Mesenchymal stem cell (in vitro differentiated cells and primary cell): ENCODE measurements around the gene SH3TC1.
A peak's percentile ranks its signal among the peaks of the same experiment; 100 is the strongest.

Source experiments
- DNase-seq: peaks from one replicate; pipeline ENCODE4 v3.0.0-alpha.2; 2013
- H2AFZ ChIP-seq: one replicate; pipeline ENCODE4 v1.6.1; 2013; ENCODE audit warnings: low read depth, mild to moderate bottlenecking, control low read depth, inconsistent platforms, low read length, moderate library complexity
- H2AK5ac ChIP-seq: 2 replicates; pipeline ENCODE4 v1.6.1; 2013; ENCODE audit warnings: low read length, moderate library complexity, mild to moderate bottlenecking, inconsistent platforms; ENCODE audit not compliant: severe bottlenecking
- H2BK120ac ChIP-seq: one replicate; pipeline ENCODE4 v1.6.1; 2013; ENCODE audit warnings: low read depth, mild to moderate bottlenecking, inconsistent platforms, low read length, moderate library complexity
- H2BK12ac ChIP-seq, 2 experiments: one replicate each; pipeline ENCODE4 v1.6.1; 2013; ENCODE audit warnings: inconsistent platforms in 2 of 2, low read length in 2 of 2, mild to moderate bottlenecking in 2 of 2, moderate library complexity in 2 of 2, control low read depth in 1 of 2
- H2BK15ac ChIP-seq: one replicate; pipeline ENCODE4 v1.6.1; 2013; ENCODE audit warnings: mild to moderate bottlenecking, low read depth, inconsistent platforms; ENCODE audit not compliant: poor library complexity, severe bottlenecking
- H2BK5ac ChIP-seq: 2 replicates; pipeline ENCODE4 v1.6.1; 2013; ENCODE audit warnings: low read depth, mild to moderate bottlenecking, low read length, control low read depth, inconsistent platforms; ENCODE audit not compliant: poor library complexity, severe bottlenecking
- H3K14ac ChIP-seq, 2 experiments: one replicate each; pipeline ENCODE4 v1.6.1; 2013; ENCODE audit warnings: inconsistent platforms in 2 of 2, low read length in 2 of 2, control low read depth in 1 of 2, mild to moderate bottlenecking in 1 of 2, moderate library complexity in 1 of 2
- H3K18ac ChIP-seq, 2 experiments: one replicate each; pipeline ENCODE4 v1.6.1; 2013; ENCODE audit warnings: inconsistent platforms in 2 of 2, low read length in 2 of 2, control low read depth in 1 of 2, low read depth in 1 of 2, mild to moderate bottlenecking in 1 of 2
- H3K23ac ChIP-seq, 2 experiments: one replicate each; pipeline ENCODE4 v1.6.1; 2013; ENCODE audit warnings: inconsistent platforms in 2 of 2, low read length in 2 of 2, mild to moderate bottlenecking in 2 of 2, moderate library complexity in 2 of 2, control low read depth in 1 of 2
- H3K27ac ChIP-seq: 2 replicates; pipeline ENCODE4 v1.5.1; 2013; ENCODE audit warnings: mild to moderate bottlenecking, moderate library complexity, low read length, control low read depth, inconsistent platforms; ENCODE audit not compliant: poor library complexity, severe bottlenecking
- H3K27me3 ChIP-seq, 2 experiments: 2 replicates each; pipeline versions ENCODE4 v1.6.1 to v1.7.0; 2013; ENCODE audit warnings: low read length in 2 of 2, mild to moderate bottlenecking in 2 of 2, moderate library complexity in 2 of 2, control low read depth in 1 of 2, inconsistent platforms in 1 of 2; ENCODE audit not compliant: control insufficient read depth in 1 of 2, insufficient read depth in 1 of 2
- H3K36me3 ChIP-seq, 2 experiments: 2 replicates each; pipeline versions ENCODE4 v1.6.1 to v1.7.0; 2013; ENCODE audit warnings: low read length in 2 of 2, control low read depth in 1 of 2, inconsistent platforms in 1 of 2, low read depth in 1 of 2, mild to moderate bottlenecking in 1 of 2; ENCODE audit not compliant: insufficient read depth in 2 of 2, control insufficient read depth in 1 of 2
- H3K4ac ChIP-seq, 2 experiments: one replicate each; pipeline ENCODE4 v1.6.1; 2013; ENCODE audit warnings: inconsistent platforms in 2 of 2, low read length in 2 of 2, mild to moderate bottlenecking in 2 of 2, moderate library complexity in 2 of 2, control low read depth in 1 of 2, low read depth in 1 of 2
- H3K4me1 ChIP-seq: 2 replicates; pipeline ENCODE4 v1.6.1; 2013; ENCODE audit warnings: low read depth, low read length, control low read depth; ENCODE audit not compliant: control insufficient read depth, insufficient read depth
- H3K4me2 ChIP-seq: 2 replicates; pipeline ENCODE4 v1.6.1; 2013; ENCODE audit warnings: low read length, mild to moderate bottlenecking, inconsistent platforms; ENCODE audit not compliant: poor library complexity, severe bottlenecking
- H3K4me3 ChIP-seq, 2 experiments: 2 replicates each; pipeline versions ENCODE4 v1.5.1 to v1.7.0; 2013; ENCODE audit warnings: low read length in 2 of 2, mild to moderate bottlenecking in 2 of 2, control low read depth in 1 of 2, low read depth in 1 of 2; ENCODE audit not compliant: insufficient read depth in 1 of 2
- H3K79me1 ChIP-seq: replicated peaks from 2 replicates; pipeline ENCODE4 v1.6.1; 2013; ENCODE audit warnings: mild to moderate bottlenecking, control low read depth, low read length, inconsistent platforms; ENCODE audit not compliant: poor library complexity, severe bottlenecking
- H3K9ac ChIP-seq: 2 replicates; pipeline ENCODE4 v1.7.0; 2013; ENCODE audit warnings: mild to moderate bottlenecking, low read length, moderate library complexity
- H3K9me3 ChIP-seq: 2 replicates; pipeline ENCODE4 v1.7.0; 2013; ENCODE audit warnings: mild to moderate bottlenecking, low read length; ENCODE audit not compliant: control insufficient read depth
- H4K8ac ChIP-seq: one replicate; pipeline ENCODE4 v1.6.1; 2013; ENCODE audit warnings: inconsistent platforms, mild to moderate bottlenecking, low read length, moderate library complexity
- H4K91ac ChIP-seq: one replicate; pipeline ENCODE4 v1.6.1; 2013; ENCODE audit warnings: mild to moderate bottlenecking, low read length, inconsistent platforms
- WGBS: methylation state at CpG from one replicate; pipeline ENCODE4 v1.1.7; 2013; ENCODE audit warnings: mixed read lengths; 5-methylcytosine and 5-hydroxymethylcytosine counted together

The SH3TC1 gene

GRCh38 chr4:8289151-8289750 lies 90.2 kb downstream of the SH3TC1 start:
- H3K4me3 ChIP-seq = peak overlapping the region in 1 of 2 experiments; percentile 14
- DNase-seq = no peak
- H3K18ac ChIP-seq = no peak overlapping the region
- no peak overlapping the region for H3K4me2 ChIP-seq
- H2AK5ac ChIP-seq = no peak overlapping the region
- no peaks in the 10 kb centered on the region for H3K79me1 ChIP-seq
- H2BK15ac ChIP-seq = no peak overlapping the region
- H3K4me1 ChIP-seq = no peaks in the 10 kb centered on the region
- no peak overlapping the region for H3K9ac ChIP-seq
- H4K91ac ChIP-seq = peak overlapping the region; percentile 10
- H2BK120ac ChIP-seq = no peak overlapping the region
- no peak overlapping the region for H2BK12ac ChIP-seq
- WGBS = 92% methylated on average over 13 of the region's 13 CpGs
- H3K36me3 ChIP-seq = no peaks in the 10 kb centered on the region
- H2BK5ac ChIP-seq = no peak overlapping the region
- no peak overlapping the region for H3K27ac ChIP-seq
- H3K9me3 ChIP-seq = no peaks in the 10 kb centered on the region
- H3K4ac ChIP-seq = no peak overlapping the region
- no peak overlapping the region for H2AFZ ChIP-seq
- no peak overlapping the region for H4K8ac ChIP-seq
- H3K23ac ChIP-seq = no peak overlapping the region
- peak overlapping the region in 1 of 2 experiments; percentile 10 for H3K14ac ChIP-seq
- peaks cover 0 to 4% of the 10 kb centered on the region in 2 experiments for H3K27me3 ChIP-seq

GRCh38 chr4:8289956-8290700 lies 91.0 kb downstream of the SH3TC1 start:
- Histone ChIP-seq H3K4me2 (no peak overlapping the region), H3K14ac (no peak overlapping the region), H2AK5ac (no peak overlapping the region), H4K8ac (no peak overlapping the region), H3K27ac (no peak overlapping the region), H4K91ac (no peak overlapping the region), H3K23ac (no peak overlapping the region), H3K4me3 (no peak overlapping the region), H3K4me1 (no peaks in the 10 kb centered on the region), H2BK15ac (no peak overlapping the region), H3K18ac (no peak overlapping the region), H3K9ac (no peak overlapping the region), H3K4ac (no peak overlapping the region), H2BK5ac (no peak overlapping the region), H3K27me3 (peaks cover 0 to 4% of the 10 kb centered on the region in 2 experiments), H2AFZ (no peak overlapping the region), H2BK120ac (no peak overlapping the region), H3K79me1 (no peaks in the 10 kb centered on the region), H3K9me3 (no peaks in the 10 kb centered on the region), H3K36me3 (peaks cover 0 to 6% of the 10 kb centered on the region in 2 experiments), H2BK12ac (no peak overlapping the region)
- 90% methylated on average over 29 of the region's 29 CpGs for WGBS
- DNase-seq = no peak

- no peak overlapping the region for H4K8ac ChIP-seq
- no peak overlapping the region for H3K23ac ChIP-seq
- H3K27me3 ChIP-seq = peaks cover 0 to 8% of the 10 kb centered on the region in 2 experiments
- no peak for DNase-seq
- H3K9me3 ChIP-seq = no peaks in the 10 kb centered on the region
- no peak overlapping the region for H3K27ac ChIP-seq
- no peak overlapping the region for H2AFZ ChIP-seq
- H2BK120ac ChIP-seq = no peak overlapping the region
- no peak overlapping the region for H3K4me2 ChIP-seq
- H3K18ac ChIP-seq = no peak overlapping the region
- H3K4me3 ChIP-seq = no peak overlapping the region
- H3K14ac ChIP-seq = no peak overlapping the region
- no peak overlapping the region for H2AK5ac ChIP-seq
- WGBS = 95% methylated on average over 8 of the region's 8 CpGs
- H3K79me1 ChIP-seq = no peaks in the 10 kb centered on the region
- H3K4me1 ChIP-seq = no peaks in the 10 kb centered on the region
- no peak overlapping the region for H3K4ac ChIP-seq
- no peak overlapping the region for H2BK12ac ChIP-seq
- H3K9ac ChIP-seq = no peak overlapping the region
- H2BK15ac ChIP-seq = no peak overlapping the region
- H4K91ac ChIP-seq = no peak overlapping the region
- no peak overlapping the region for H2BK5ac ChIP-seq
- peaks cover 0 to 8% of the 10 kb centered on the region in 2 experiments for H3K36me3 ChIP-seq
These were observed 91.5 kb downstream of the SH3TC1 start for GRCh38 chr4:8290701-8290970.
